GM18499 (cell line): ENCODE measurements around the gene TUBGCP6.

Source experiments
- ATAC-seq: cut with Tn5 transposase; IDR thresholded peaks from one replicate; pipeline ENCODE4 v1.9.1; 2021; ENCODE audit warnings: moderate number of reproducible peaks; ENCODE audit not compliant: insufficient read depth, unreplicated experiment

Gene TUBGCP6

DNA sequence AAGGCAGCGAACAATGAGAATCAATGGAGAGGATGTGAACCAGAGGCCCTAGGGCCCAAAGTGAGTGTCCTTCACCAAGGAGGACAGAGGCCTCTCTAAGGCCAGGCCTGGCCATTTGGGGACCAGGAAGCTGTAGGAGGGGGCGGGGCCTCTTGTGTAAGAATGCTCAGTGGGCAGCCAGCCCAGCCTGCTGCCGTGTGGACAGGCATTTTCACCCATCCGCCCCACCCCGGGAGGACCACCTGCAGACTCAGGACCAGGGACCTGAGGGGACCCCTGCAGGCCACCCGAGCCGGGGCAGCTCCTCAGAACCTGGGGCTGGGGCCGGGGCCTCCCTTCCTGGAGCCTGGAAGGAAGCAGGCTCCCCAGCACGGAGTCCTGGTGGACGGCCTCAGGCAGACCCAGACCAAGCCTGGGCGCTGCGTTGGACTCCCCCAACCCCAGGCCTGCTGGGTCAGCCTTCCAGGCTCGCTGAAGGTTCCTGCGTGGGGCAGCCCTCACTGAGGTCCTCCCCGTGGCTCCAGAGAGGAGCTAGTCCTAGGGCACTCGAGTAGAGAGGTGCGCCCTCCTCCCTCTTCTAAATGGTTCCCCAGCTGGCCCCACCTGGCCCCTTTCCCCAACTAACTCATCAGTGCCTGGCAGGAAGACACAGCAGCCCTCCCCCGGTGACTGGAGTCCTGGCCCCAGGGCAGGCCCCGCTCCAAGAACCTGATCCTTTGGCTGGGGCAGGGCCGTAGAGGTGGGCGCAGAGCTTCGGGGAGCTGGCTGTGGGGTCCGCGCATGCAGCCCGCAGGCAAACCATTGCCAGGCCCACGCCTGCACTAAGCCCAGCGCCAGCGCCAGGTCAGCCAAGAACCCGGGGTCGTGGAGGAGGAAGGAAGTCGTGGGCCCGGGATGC lies 60.6 kb downstream of the TUBGCP6 start:
- no peak for ATAC-seq

DNA sequence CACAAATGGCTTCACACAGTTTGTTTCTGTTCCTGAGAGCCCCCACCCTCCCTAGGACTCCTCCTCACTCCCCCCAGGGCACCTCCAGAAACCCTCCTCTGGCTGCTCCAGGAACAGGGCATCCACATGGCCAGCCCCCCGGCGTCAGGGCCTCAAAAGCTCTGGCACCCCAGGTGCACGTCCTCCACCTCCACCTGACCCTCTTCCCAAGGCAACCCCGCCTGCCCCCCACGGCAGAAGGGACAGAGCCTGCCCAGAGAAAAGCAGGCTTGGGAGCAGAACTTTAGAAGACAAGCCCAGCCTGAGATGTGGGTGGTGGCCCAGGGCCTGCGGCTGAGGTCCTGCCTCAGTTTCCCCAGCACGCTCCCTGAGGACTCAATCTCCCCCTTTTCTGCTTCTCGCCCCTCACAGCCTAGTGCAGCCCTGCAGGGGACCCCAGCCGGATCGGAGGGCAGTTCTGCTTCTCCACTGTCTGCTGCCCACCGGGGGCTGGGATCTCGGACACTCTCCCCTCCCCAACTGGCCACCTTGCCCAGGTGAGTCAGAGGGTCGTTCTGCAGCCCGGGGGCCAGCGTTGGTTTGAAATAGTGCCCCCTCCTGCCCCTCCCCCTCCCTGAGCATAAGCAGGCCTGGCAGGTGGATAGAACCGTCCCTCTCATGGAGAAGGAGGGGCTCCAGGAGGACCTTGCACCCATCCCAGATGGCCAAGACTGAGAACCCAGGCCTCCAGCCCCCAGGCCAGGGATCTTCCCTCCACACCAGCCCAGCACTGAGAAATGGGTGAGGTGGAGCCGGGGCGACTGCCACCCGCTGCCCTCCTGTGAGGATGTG lies 61.5 kb downstream of the TUBGCP6 start:
- ATAC-seq, result no peak

DNA sequence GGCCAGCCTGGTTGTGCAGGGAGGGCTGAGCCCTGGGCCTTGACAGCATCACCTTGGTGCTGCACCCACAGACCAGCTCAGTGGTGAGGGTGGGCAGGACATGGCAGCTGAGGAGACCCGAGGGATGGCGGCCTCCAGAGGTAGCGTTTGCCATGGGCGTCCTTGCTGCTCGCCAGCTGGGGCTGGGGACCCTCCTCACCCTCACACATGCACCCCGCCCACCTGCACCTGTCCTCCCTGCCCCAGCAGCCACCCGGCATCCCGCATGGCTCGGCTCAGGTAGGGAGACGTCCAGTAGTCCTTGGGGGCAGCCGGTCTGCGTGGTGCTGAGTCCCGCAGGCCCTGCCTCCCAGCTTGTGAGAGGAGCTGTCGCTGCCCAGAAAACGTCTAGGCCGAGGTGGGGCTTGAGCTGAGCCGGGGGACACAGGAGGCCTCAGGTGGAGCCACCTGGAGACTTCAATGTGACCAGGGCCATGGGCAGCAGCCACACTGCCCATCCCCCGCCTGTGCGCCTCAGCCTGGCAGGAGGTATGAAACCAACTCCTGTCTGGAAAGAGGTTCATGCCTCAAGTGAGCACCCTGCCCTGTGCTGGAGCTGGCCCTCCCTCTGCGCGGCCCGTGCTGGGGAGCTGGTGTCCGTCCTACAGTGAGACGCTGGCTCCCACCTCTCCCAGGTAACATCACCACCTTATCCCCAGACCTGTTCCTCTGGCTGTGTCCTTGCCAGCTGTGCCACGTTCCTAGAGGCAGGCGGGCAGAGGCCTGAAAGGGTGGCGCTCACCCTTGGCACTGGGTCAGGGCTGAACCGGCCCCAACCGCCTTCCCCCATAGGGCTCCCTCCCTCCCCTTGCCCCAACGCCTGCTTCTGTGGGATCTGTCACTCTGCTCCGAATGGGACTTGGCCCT lies 62.4 kb downstream of the TUBGCP6 start:
- no peak for ATAC-seq

GRCh38 chr22:50180727-50181521 lies 63.9 kb downstream of the TUBGCP6 start:
- ATAC-seq, result no peak

DNA sequence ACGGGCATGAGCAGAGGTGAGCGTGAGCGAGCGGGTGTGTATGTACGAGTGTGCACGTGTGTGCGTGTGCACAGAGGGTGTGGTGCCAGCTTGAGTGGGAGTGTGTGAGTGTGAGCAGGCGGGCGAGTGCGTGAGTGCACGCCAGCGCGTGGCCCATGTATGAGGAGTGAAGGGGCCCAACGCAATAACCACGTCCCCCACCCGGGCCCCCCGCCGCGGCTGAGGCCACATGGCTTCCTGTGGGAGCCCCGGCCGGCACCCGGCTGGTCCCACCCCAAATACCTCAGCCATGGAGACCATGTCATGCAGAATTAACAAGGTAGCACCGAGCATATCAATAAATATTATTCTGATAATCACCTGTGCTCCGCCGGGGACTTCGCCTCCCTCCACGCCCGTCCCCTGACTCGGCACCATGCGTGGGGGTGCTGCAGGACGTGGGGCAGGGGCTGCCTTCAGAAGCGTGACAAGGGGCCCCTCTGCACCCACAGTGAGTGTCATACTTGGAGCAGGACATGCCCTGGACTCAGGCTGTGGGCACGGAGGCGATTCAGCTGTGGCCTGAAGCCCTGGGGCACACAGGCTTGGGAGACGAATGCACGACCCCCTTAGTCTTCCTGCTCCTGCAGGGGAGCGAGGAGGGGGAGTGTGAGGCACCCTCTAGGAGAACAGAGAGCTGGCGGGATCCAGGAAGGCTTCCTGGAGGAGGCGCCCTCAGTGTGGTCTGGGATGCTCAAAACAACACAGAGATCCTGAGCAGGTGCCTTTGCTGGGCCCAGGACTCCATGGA lies 64.7 kb downstream of the TUBGCP6 start:
- no peak for ATAC-seq

GRCh38 chr22:50178871-50179869 lies 65.7 kb downstream of the TUBGCP6 start:
- no peak for ATAC-seq

- no peak for ATAC-seq
Observed at GRCh38 chr22:50178471-50178864, 66.4 kb downstream of the TUBGCP6 start.

DNA sequence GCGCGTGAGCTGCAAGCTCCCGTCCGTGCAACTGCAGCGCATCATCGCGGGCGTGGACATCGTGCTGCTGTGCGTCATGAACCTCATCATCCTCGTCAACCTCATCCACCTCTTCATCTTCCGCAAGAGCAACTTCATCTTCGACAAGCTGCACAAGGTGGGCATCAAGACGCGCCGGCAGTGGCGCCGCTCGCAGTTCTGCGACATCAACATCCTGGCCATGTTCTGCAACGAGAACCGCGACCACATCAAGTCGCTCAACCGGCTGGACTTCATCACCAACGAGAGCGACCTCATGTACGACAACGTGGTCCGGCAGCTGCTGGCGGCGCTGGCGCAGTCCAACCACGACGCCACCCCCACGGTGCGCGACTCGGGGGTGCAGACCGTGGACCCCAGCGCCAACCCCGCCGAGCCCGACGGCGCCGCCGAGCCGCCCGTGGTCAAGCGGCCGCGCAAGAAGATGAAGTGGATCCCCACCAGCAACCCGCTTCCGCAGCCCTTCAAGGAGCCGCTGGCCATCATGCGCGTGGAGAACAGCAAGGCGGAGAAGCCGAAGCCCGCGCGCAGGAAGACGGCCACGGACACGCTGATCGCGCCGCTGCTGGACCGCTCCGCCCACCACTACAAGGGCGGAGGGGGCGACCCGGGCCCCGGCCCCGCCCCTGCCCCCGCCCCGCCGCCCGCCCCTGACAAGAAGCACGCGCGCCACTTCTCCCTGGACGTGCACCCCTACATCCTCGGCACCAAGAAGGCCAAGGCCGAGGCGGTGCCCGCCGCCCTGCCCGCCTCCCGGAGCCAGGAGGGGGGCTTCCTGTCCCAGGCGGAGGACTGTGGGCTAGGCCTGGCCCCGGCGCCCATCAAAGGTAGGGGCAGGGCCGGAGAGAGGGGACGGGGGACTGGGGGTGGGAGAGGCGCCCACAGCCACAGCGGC lies 67.0 kb downstream of the TUBGCP6 start:
- no peak for ATAC-seq

GRCh38 chr22:50176850-50177536 lies 67.8 kb downstream of the TUBGCP6 start:
- ATAC-seq, result no peak

DNA sequence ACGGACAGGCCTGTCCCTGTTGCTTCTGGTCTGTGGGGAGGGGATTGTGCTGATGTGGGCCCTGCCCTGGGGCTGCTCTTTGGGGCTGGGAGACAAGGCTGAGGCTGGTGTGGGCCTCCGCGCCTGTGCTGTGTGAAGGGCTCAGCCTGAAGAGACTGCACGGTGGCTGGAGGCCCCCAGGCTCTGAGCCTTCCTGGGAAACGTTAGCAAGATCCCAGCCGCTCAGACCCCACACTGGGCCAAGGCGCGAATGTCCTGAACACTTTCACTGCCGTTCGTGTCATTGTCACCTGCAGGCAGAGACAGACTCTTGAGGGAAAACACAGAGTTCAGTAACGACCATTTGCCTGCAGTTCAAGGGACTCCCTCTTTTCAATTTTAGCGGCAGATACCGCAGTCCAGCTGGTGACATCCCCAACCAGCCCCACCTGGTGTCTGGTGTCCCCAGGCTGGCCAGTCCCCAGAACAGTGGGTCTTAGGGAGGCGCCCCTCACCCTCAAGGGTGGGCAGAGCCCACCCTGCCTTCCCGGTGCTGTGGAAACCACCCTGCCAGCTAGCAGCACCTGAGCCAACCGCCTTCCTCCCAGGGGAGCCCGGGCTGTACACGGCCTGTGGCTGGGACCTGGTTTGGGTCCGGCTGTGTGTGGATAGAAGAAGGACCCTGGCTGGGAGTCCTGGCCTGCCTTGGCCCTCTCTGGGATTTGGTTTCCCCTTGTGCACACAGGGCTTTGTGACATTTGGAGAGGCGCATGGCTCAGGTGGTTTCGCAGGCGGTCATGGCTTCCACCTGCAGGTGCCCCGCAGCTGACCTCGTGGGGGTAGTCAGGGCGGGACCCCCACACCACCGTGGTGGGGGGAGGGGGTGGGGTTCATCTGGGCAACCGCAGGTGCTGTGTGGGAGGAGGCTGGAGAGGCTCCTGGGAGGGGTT lies 68.6 kb downstream of the TUBGCP6 start:
- ATAC-seq, result no peak

GRCh38 chr22:50175191-50175461 lies 69.7 kb downstream of the TUBGCP6 start:
- no peak for ATAC-seq

DNA sequence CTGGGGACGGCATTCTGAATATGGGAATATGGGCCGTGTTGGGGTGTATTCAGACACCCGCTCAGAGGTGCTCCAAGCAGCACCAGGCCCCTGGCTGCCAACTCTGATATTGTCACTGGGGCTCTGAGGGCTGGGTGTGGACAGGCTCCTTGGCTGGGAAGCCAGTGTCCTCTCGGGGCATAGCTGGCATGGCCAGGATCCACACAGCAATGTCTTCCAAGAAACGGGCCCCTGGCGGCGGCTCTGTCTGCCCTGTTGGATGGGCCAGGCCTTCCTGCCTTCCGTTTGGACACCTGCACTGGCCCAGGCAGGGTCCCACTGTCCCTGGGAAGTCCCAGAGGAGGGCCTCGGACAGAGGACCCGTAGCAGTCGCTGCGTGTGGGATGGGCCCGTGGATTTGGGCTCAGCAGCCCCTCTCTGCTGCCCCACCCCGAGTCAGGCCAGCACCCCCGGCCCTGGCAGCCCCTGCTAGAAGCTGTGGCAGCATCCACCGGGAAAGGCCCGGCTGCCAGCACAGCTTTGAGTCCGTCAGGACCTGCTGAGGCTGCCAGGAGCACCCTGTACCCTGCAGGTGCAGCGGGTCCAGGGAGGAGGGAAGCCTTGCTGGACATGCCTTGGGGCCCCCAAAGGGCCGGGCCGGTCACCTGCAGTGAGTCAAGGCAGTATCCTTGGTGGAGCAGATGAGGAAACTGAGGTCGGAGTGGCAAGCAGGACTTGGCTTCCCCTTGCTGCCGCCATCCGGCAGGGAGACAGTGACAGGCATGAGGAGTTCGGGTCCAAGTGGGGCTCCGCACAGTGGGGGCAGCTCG lies 70.2 kb downstream of the TUBGCP6 start:
- no peak for ATAC-seq

DNA sequence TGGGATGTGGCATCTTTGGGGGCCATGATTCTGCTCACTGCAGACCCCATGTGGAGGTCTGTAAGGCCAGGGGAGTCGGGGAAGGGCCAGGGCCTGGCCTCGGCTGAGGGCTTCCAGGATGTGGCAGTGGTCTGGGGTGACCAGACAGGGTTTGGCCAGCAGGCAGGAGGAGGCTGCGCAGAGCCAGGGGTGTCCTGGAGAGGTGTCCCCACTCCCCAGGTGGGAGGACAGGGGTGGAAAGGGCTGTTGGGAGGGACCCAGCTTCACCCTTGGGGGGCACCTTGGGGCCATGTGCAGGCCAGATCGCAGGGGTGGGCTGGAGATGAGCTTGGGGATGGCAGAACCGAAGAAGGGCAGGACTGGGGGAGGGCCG lies 70.9 kb downstream of the TUBGCP6 start:
- ATAC-seq, result no peak

- ATAC-seq, result no peak
Observed at GRCh38 chr22:50173311-50173982, 71.4 kb downstream of the TUBGCP6 start.
